CD14-positive monocyte (primary cell): ENCODE data around the gene GNAT1. TPM values are rescaled to one million over a fixed set of nuclear protein-coding genes. Genes with fewer than 3 reads are reported as not detected.

Experiments
- DNase-seq, 3 donors: peaks; one replicate each; pipeline ENCODE4 v3.0.0-alpha.2; 2011 to 2022
- H2AFZ ChIP-seq: 2 replicates; pipeline ENCODE4 v1.6.0; 2012; ENCODE audit warnings: mild to moderate bottlenecking, low read depth, low read length, inconsistent platforms; ENCODE audit not compliant: insufficient read depth, poor library complexity, severe bottlenecking
- H3K27ac ChIP-seq, 2 donors: 1 replicate in 1 of 2; 2 replicates in 1 of 2; pipeline ENCODE4 v1.5.1; 2012 to 2013; ENCODE audit warnings: low read length in 2 of 2, control low read depth in 1 of 2, inconsistent platforms in 1 of 2, low read depth in 1 of 2, mild to moderate bottlenecking in 1 of 2
- H3K27me3 ChIP-seq, 2 donors: one replicate each; pipeline versions ENCODE4 v1.6.0 to v1.6.1; 2011 to 2013; ENCODE audit warnings: low read length in 2 of 2; ENCODE audit not compliant: control insufficient read depth in 2 of 2, insufficient read depth in 2 of 2
- H3K36me3 ChIP-seq, 2 donors: replicated peaks in 1 of 2; 1 replicate in 1 of 2; 2 replicates in 1 of 2; pipeline versions ENCODE4 v1.5.1 to v1.6.1; 2012 to 2013; ENCODE audit warnings: low read length in 2 of 2, control low read depth in 1 of 2, inconsistent platforms in 1 of 2, mild to moderate bottlenecking in 1 of 2; ENCODE audit not compliant: insufficient read depth in 2 of 2, control insufficient read depth in 1 of 2
- H3K4me1 ChIP-seq, 2 donors: 1 replicate in 1 of 2; 2 replicates in 1 of 2; pipeline versions ENCODE4 v1.5.1 to v1.6.1; 2012 to 2013; ENCODE audit warnings: low read length in 2 of 2, control low read depth in 1 of 2, inconsistent platforms in 1 of 2, mild to moderate bottlenecking in 1 of 2, moderate library complexity in 1 of 2; ENCODE audit not compliant: insufficient read depth in 2 of 2, control insufficient read depth in 1 of 2
- H3K4me2 ChIP-seq: replicated peaks from 2 replicates; pipeline ENCODE3; 2012; ENCODE audit warnings: low read length, moderate library complexity, mild to moderate bottlenecking; ENCODE audit not compliant: poor library complexity, severe bottlenecking; ENCODE audit errors: extremely low read depth
- H3K4me3 ChIP-seq, 3 experiments: fragments of 200-600 bp in 1 of 3; sonication (generic) in 1 of 3; replicated peaks in 1 of 3; 1 replicate in 2 of 3; 2 replicates in 1 of 3; pipeline ENCODE4 v1.5.1; 2011 to 2013; ENCODE audit warnings: low read length in 3 of 3, mild to moderate bottlenecking in 3 of 3, control low read depth in 2 of 3, low read depth in 2 of 3, inconsistent platforms in 1 of 3, moderate library complexity in 1 of 3
- H3K79me2 ChIP-seq: 2 replicates; pipeline ENCODE4 v1.6.0; 2012; ENCODE audit warnings: mild to moderate bottlenecking, control low read depth, inconsistent platforms, low read length, moderate library complexity; ENCODE audit not compliant: insufficient read depth
- H3K9ac ChIP-seq: 2 replicates; pipeline ENCODE4 v1.6.0; 2017; ENCODE audit warnings: low read length, mild to moderate bottlenecking; ENCODE audit not compliant: insufficient read depth, poor library complexity, severe bottlenecking
- H3K9me3 ChIP-seq, 2 donors: replicated peaks in 1 of 2; 1 replicate in 1 of 2; 2 replicates in 1 of 2; pipeline versions ENCODE4 v1.5.1 to v1.6.1; 2012 to 2013; ENCODE audit warnings: low read length in 2 of 2, control low read depth in 1 of 2; ENCODE audit not compliant: control insufficient read depth in 1 of 2, insufficient read depth in 1 of 2
- H4K20me1 ChIP-seq: 2 replicates; pipeline ENCODE4 v1.6.0; 2012; ENCODE audit warnings: mild to moderate bottlenecking, low read length, control low read depth, moderate library complexity; ENCODE audit not compliant: insufficient read depth
- H3K27ac Mint-ChIP-seq, 7 donors: one replicate each; pipeline ENCODE4 v1.8.0; 2020; ENCODE audit warnings: mild to moderate bottlenecking in 7 of 7, mixed read lengths in 7 of 7, moderate library complexity in 6 of 7, inconsistent platforms in 2 of 7
- H3K27me3 Mint-ChIP-seq, 3 donors: one replicate each; pipeline ENCODE4 v1.8.0; 2021 to 2022; ENCODE audit warnings: low read depth in 3 of 3, mild to moderate bottlenecking in 3 of 3, mixed read lengths in 3 of 3, moderate library complexity in 3 of 3, inconsistent platforms in 1 of 3
- H3K36me3 Mint-ChIP-seq, 2 donors: one replicate each; pipeline ENCODE4 v1.8.0; 2020; ENCODE audit warnings: mixed read lengths in 2 of 2, inconsistent platforms in 1 of 2, mild to moderate bottlenecking in 1 of 2
- H3K4me1 Mint-ChIP-seq: one replicate; pipeline ENCODE4 v1.8.0; 2020; ENCODE audit warnings: mild to moderate bottlenecking, mixed read lengths
- H3K4me3 Mint-ChIP-seq, 2 donors: one replicate each; pipeline ENCODE4 v1.8.0; 2020; ENCODE audit warnings: mild to moderate bottlenecking in 2 of 2, mixed read lengths in 2 of 2, moderate library complexity in 1 of 2
- H3K9me3 Mint-ChIP-seq, 7 donors: one replicate each; pipeline ENCODE4 v1.8.0; 2020 to 2022; ENCODE audit warnings: mixed read lengths in 7 of 7, mild to moderate bottlenecking in 6 of 7, moderate library complexity in 6 of 7, inconsistent platforms in 2 of 7
- WGBS: methylation state at CpG from one replicate; pipeline ENCODE4 v1.1.5; 2013; ENCODE audit warnings: missing lambda C conversion rate; ENCODE audit not compliant: insufficient coverage; 5-methylcytosine and 5-hydroxymethylcytosine counted together
- intact Hi-C, 2 donors: fragments of 100-400 bp; cut with micrococcal nuclease; formaldehyde crosslinking; loops; one replicate each; pipeline versions ENCODE4 v1.15.0 to v1.15.1; 2023
- polyA plus RNA-seq, 3 donors: library from polyadenylated mRNA; depleted of rRNA in 1 of 3; unstranded in 2 of 3; stranded (reverse) in 1 of 3; fragments of 300-500 nt in 2 of 3; fragments of >200 nt in 1 of 3; fragmentation: Illumina TruSeq in 2 of 3; gene quantifications; 1 replicate in 2 of 3; 2 replicates in 1 of 3; pipeline ENCODE4 v1.2.3, GENCODE V29; 2012 to 2021
- TF ChIP-seq, protein P1 (sequence below): fragments of 200-600 bp; IDR thresholded peaks from one replicate; pipeline ENCODE4 v1.8.0; 2022; ENCODE audit warnings: antibody characterized with exemption, mild to moderate bottlenecking

The GNAT1 gene
- polyA plus RNA-seq, 3 donors: not detected

DNA sequence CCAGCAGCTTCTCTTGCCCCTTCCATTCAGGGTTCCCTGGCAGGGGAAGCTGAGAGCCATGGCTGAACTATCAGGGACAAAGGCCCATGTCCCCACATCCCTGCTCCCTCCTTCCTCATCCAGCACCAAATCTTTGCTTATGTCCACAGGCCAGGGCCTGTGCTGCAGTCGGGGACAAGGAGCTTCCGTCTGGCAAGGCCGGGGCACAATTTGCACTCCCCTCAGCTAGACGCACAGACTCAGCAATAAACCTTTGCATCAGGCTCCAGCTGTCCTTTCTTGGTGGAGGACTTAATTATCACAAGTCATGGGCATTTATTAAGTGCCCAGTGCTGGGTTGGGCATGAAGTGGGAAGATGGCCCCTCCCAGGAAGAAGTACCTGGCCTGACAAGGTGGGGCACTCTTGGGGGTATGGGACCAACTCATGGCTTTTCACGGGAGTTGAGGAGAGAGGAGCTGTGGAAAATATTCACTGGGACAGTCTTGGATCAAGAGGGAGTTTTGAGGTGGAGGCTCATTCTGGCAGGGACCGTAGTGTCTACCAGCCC lies 4.9 kb downstream of the GNAT1 start:
- no peak for DNase-seq
- no peaks in the 10 kb centered on the region for H4K20me1 ChIP-seq
- H3K9me3 ChIP-seq: peaks cover 0 to 10% of the 10 kb centered on the region in 2 donors
- no peak overlapping the region for H3K9ac ChIP-seq
- peaks cover 12 to 24% of the 10 kb centered on the region in 2 donors for H3K4me1 ChIP-seq
- no peak overlapping the region for H2AFZ ChIP-seq
- Mint-ChIP-seq H3K9me3 (peaks cover 0 to 11% (median 5%) of the 10 kb centered on the region in 7 donors), H3K27ac (no peak overlapping the region), H3K4me3 (peak overlapping the region in 1 of 2 donors; percentile 26), H3K27me3 (peaks cover 48 to 62% (median 55%) of the 10 kb centered on the region in 3 donors), H3K4me1 (peaks cover 16% of the 10 kb centered on the region), H3K36me3 (no peaks in the 10 kb centered on the region)
- H3K27ac ChIP-seq: no peak overlapping the region
- no peak overlapping the region for H3K4me3 ChIP-seq
- no peak overlapping the region for H3K4me2 ChIP-seq
- TF ChIP-seq, protein P1, sequence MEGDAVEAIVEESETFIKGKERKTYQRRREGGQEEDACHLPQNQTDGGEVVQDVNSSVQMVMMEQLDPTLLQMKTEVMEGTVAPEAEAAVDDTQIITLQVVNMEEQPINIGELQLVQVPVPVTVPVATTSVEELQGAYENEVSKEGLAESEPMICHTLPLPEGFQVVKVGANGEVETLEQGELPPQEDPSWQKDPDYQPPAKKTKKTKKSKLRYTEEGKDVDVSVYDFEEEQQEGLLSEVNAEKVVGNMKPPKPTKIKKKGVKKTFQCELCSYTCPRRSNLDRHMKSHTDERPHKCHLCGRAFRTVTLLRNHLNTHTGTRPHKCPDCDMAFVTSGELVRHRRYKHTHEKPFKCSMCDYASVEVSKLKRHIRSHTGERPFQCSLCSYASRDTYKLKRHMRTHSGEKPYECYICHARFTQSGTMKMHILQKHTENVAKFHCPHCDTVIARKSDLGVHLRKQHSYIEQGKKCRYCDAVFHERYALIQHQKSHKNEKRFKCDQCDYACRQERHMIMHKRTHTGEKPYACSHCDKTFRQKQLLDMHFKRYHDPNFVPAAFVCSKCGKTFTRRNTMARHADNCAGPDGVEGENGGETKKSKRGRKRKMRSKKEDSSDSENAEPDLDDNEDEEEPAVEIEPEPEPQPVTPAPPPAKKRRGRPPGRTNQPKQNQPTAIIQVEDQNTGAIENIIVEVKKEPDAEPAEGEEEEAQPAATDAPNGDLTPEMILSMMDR: no peak
- intact Hi-C loops: loop anchor here in 1 of 2 donors (2.0 kb wide), 1 partner anchor 30 kb away; no protein-coding TSS in a partner anchor
- peaks cover 15 to 40% of the 10 kb centered on the region in 2 donors for H3K27me3 ChIP-seq
- WGBS: 95% methylated on average over 4 of the region's 6 CpGs
- H3K79me2 ChIP-seq: no peaks in the 10 kb centered on the region
- H3K36me3 ChIP-seq: no peaks in the 10 kb centered on the region

DNA sequence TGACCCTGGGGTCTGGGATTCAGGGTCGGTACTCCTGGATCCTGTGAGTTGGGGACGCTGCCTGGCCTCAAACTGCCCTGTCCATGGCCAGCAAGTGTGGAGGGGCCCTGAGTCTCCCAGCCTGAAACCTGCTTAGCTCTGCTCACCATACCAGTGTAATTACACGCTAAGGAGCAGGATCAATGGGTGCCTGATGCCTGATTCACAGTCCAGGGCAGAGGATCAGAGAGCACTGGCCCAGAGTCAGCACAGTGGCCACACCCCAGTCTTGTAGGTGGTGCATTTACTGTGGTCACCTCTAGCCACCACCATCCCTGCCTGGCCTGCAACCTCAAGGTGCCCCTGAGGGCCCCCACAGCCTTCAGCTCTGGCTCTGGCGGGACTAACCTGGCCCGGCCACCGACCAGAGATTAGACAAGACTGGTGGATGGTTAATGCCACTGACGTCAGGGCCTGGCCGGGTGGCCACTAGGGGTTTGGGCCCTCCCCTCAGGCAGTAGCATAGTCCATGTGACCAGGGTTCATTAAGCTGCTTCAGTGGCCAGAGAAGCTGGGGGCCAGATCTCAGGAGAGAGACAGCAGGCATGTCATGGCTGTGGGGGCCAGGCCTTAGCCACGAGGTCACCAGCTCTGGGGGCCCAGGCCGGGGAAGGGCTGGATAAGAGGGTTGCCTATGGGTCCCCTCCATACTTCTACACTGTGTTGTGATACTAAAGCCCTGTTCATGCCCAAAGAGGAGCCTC lies 10.3 kb downstream of the GNAT1 start:
- H3K27me3 Mint-ChIP-seq: peaks cover 52 to 71% (median 61%) of the 10 kb centered on the region in 3 donors
- H3K27me3 ChIP-seq: peaks cover 22 to 51% of the 10 kb centered on the region in 2 donors
- H3K9ac ChIP-seq: no peak overlapping the region

More for the DNA sequence above, 10.3 kb downstream of the GNAT1 start:
- Mint-ChIP-seq H3K4me3 (no peak overlapping the region), H3K36me3 (peaks cover 0 to under 1% of the 10 kb centered on the region in 2 donors), H3K27ac (peak overlapping the region in 1 of 7 donors; percentile 2), H3K4me1 (no peaks in the 10 kb centered on the region), H3K9me3 (peaks cover 0 to 6% (median under 1%) of the 10 kb centered on the region in 7 donors)
- intact Hi-C loops: no loop called here
- Histone ChIP-seq H4K20me1 (no peaks in the 10 kb centered on the region), H3K27ac (no peak overlapping the region), H3K4me2 (no peak overlapping the region), H3K4me1 (peaks cover 4 to 10% of the 10 kb centered on the region in 2 donors), H2AFZ (no peak overlapping the region), H3K36me3 (no peaks in the 10 kb centered on the region), H3K79me2 (no peaks in the 10 kb centered on the region), H3K4me3 (no peak overlapping the region), H3K9me3 (peaks cover 0 to 23% of the 10 kb centered on the region in 2 donors)
- DNase-seq: no peak
- whole genome bisulfite sequencing: 89% methylated on average over 9 of the region's 10 CpGs
- TF ChIP-seq, protein P1: no peak
